PC-3 (cell line): ENCODE data around the gene PTPRN2. TPM values are rescaled to one million over a fixed set of nuclear protein-coding genes. Genes with fewer than 3 reads are reported as not detected.
"Not testable (repeated sequence)": the region's sequence is repeated elsewhere in the genome, so short reads cannot be mapped to it uniquely, and the experiment has no call there.

Source experiments
- ATAC-seq: fragments of 200-7000 bp; cut with Tn5 transposase; 2 replicates; pipeline ENCODE4 v1.9.1; 2020; ENCODE audit warnings: mild to moderate bottlenecking, moderate library complexity
- BruUV-seq: library from RNA; stranded (reverse); fragments of 400-500 nt; replicated peaks from 2 replicates; lab custom pipeline; 2021; lab: Mats Ljungman, UMichigan
- CTCF ChIA-PET: fragments of 300-600 bp; sonication (Branson Sonifier 250); formaldehyde crosslinking; loops from one replicate; lab custom pipeline; 2022; ENCODE audit warnings: antibody characterized with exemption; lab: Charles Lee
- POLR2A ChIA-PET: fragments of 300-600 bp; sonication (Branson Sonifier 250); formaldehyde crosslinking; loops from one replicate; lab custom pipeline; 2022; ENCODE audit warnings: antibody characterized with exemption; ENCODE audit not compliant: unreplicated experiment; lab: Charles Lee
- DNase-seq: peaks from one replicate; pipeline ENCODE4 v3.0.0-alpha.2; 2015
- H2AFZ ChIP-seq: fragments of 300-600 bp; sonication (generic); 2 replicates; pipeline ENCODE4 v1.6.0; 2016; ENCODE audit warnings: antibody characterized with exemption, low read length
- H3F3A ChIP-seq: fragments of 300-600 bp; sonication (generic); one replicate; pipeline ENCODE4 v1.6.0; 2017; ENCODE audit warnings: antibody characterized with exemption, low read length, control low read depth, mild to moderate bottlenecking; ENCODE audit not compliant: unreplicated experiment
- H3K27ac ChIP-seq: fragments of 300-600 bp; sonication (generic); 2 replicates; pipeline ENCODE4 v1.5.1; 2016; ENCODE audit warnings: mild to moderate bottlenecking, low read length
- H3K27me3 ChIP-seq: fragments of 300-600 bp; sonication (generic); 2 replicates; pipeline ENCODE4 v1.6.1; 2016; ENCODE audit warnings: low read length, mixed read lengths
- H3K36me3 ChIP-seq: fragments of 300-600 bp; sonication (generic); 2 replicates; pipeline ENCODE4 v1.6.1; 2016; ENCODE audit warnings: low read depth, mixed run types, low read length, mixed read lengths
- H3K4me1 ChIP-seq: fragments of 300-600 bp; sonication (generic); 2 replicates; pipeline ENCODE4 v1.5.1; 2016; ENCODE audit warnings: low read length; ENCODE audit not compliant: insufficient read depth
- H3K4me2 ChIP-seq: fragments of 300-600 bp; sonication (generic); 2 replicates; pipeline ENCODE4 v1.6.0; 2016; ENCODE audit warnings: low read length
- H3K4me3 ChIP-seq: fragments of 300-600 bp; sonication (generic); 2 replicates; pipeline ENCODE4 v1.5.1; 2016; ENCODE audit warnings: mild to moderate bottlenecking, low read length, mixed read lengths
- H3K79me2 ChIP-seq: fragments of 300-600 bp; sonication (generic); 2 replicates; pipeline ENCODE4 v1.6.1; 2017; ENCODE audit warnings: low read length, mixed read lengths
- H3K9ac ChIP-seq: fragments of 300-600 bp; sonication (generic); 2 replicates; pipeline ENCODE4 v1.6.0; 2016; ENCODE audit warnings: mild to moderate bottlenecking, low read length
- H3K9me2 ChIP-seq: fragments of 300-600 bp; sonication (generic); replicated peaks from 2 replicates; pipeline ENCODE4 v1.6.1; 2016; ENCODE audit warnings: mixed run types, low read length, mixed read lengths
- H3K9me3 ChIP-seq: fragments of 300-600 bp; sonication (generic); 2 replicates; pipeline ENCODE4 v1.6.1; 2016; ENCODE audit warnings: low read length, mixed read lengths
- H4K20me1 ChIP-seq: fragments of 300-600 bp; sonication (generic); 2 replicates; pipeline ENCODE4 v1.6.1; 2016; ENCODE audit warnings: low read length, mixed read lengths
- CTCF ChIP-seq: fragments of 300-600 bp; sonication (generic); conservative IDR thresholded peaks from 2 replicates; pipeline ENCODE4 v1.5.1; 2017; ENCODE audit warnings: antibody characterized with exemption, low read depth, mild to moderate bottlenecking, low read length
- EZH2 ChIP-seq: fragments of 300-600 bp; sonication (generic); IDR thresholded peaks from one replicate; pipeline ENCODE4 v1.6.1; 2017; ENCODE audit warnings: antibody characterized with exemption, mild to moderate bottlenecking, low read length; ENCODE audit not compliant: unreplicated experiment
- EZH2phosphoT487 ChIP-seq: fragments of 300-600 bp; sonication (generic); IDR thresholded peaks from 2 replicates; pipeline ENCODE4 v1.6.1; 2018; ENCODE audit warnings: mild to moderate bottlenecking, antibody characterized with exemption, low read length, borderline replicate concordance
- intact Hi-C: fragments of 100-400 bp; cut with micrococcal nuclease; formaldehyde crosslinking; loops from 2 replicates; pipeline ENCODE4 v1.9.0; 2023
- total RNA-seq: library from RNA; depleted of rRNA; stranded (reverse); fragments of >200 nt; gene quantifications from 2 replicates; pipeline ENCODE4 v1.2.3, GENCODE V29; 2014

PTPRN2 gene
- total RNA-seq, 1 experiment from 2014 or later: 3.2 TPM

GRCh38 chr7:157937406-157937805, 650.2 kb downstream of the PTPRN2 start:
- DNase-seq (no peak), ATAC-seq (no peak)
- POLR2A ChIA-PET: no interaction called here
- Histone ChIP-seq H3K4me1 (no peaks in the 10 kb centered on the region), H3K4me3 (no peak overlapping the region), H3K9ac (no peak overlapping the region), H4K20me1 (no peaks in the 10 kb centered on the region), H3F3A (peaks cover 22% of the 10 kb centered on the region), H3K79me2 (no peaks in the 10 kb centered on the region), H3K9me2 (no peaks in the 10 kb centered on the region), H3K36me3 (no peaks in the 10 kb centered on the region; the same call in 1 of the 2 replicates), H3K27ac (no peak overlapping the region), H3K9me3 (peaks cover 19% of the 10 kb centered on the region), H3K4me2 (no peak overlapping the region), H3K27me3 (no peaks in the 10 kb centered on the region), H2AFZ (no peak overlapping the region)
- CTCF ChIA-PET: no interaction called here
- intact Hi-C loops: no loop called here
- TF ChIP-seq EZH2phosphoT487 (no peak), CTCF (no peak), EZH2 (no peak)
- BruUV-seq: no TSS peak

- TF ChIP-seq CTCF (no peak), EZH2phosphoT487 (no peak), EZH2 (no peak)
- no peaks in the 10 kb centered on the region for H3K27me3 ChIP-seq
- intact Hi-C loops: no loop called here
- CTCF ChIA-PET: no interaction called here
- no TSS peak for BruUV-seq
- no peaks in the 10 kb centered on the region for H3K4me1 ChIP-seq
- POLR2A ChIA-PET: no interaction called here
- H3K27ac ChIP-seq: no peak overlapping the region
- H3K4me3 ChIP-seq: no peak overlapping the region
- no peaks in the 10 kb centered on the region for H3K9me2 ChIP-seq
- no peaks in the 10 kb centered on the region for H4K20me1 ChIP-seq
- H3K79me2 ChIP-seq: no peaks in the 10 kb centered on the region
- no peaks in the 10 kb centered on the region; the same call in 1 of the 2 replicates for H3K36me3 ChIP-seq
- H3K4me2 ChIP-seq: no peak overlapping the region
- H3F3A ChIP-seq: peaks cover 27% of the 10 kb centered on the region
- DNase-seq: no peak
- no peak overlapping the region for H2AFZ ChIP-seq
- H3K9me3 ChIP-seq: peaks cover 23% of the 10 kb centered on the region
- no peak overlapping the region for H3K9ac ChIP-seq
- no peak for ATAC-seq
Measured at GRCh38 chr7:157936976-157937375, 650.6 kb downstream of the PTPRN2 start.

- ATAC-seq, intact Hi-C loops, H3K9ac ChIP-seq, H3K36me3 ChIP-seq, H3K27ac ChIP-seq, H4K20me1 ChIP-seq, H3K79me2 ChIP-seq, H3K9me2 ChIP-seq, H3K4me2 ChIP-seq, H3K27me3 ChIP-seq, H3K4me1 ChIP-seq, POLR2A ChIA-PET, CTCF ChIA-PET, H2AFZ ChIP-seq, BruUV-seq, DNase-seq, H3K4me3 ChIP-seq: not testable (repeated sequence)
- H3K9me3 ChIP-seq: peaks cover 35% of the 10 kb centered on the region
- peaks cover 33% of the 10 kb centered on the region for H3F3A ChIP-seq
Measured at GRCh38 chr7:157935721-157936120, 651.9 kb downstream of the PTPRN2 start.

GRCh38 chr7:157933219-157934155, 654.1 kb downstream of the PTPRN2 start:
- DNase-seq: peak; percentile 12
- peaks cover 39% of the 10 kb centered on the region for H3K9me3 ChIP-seq
- H3K9ac ChIP-seq: not testable (repeated sequence)

More at GRCh38 chr7:157933219-157934155, 654.1 kb downstream of the PTPRN2 start:
- BruUV-seq, H2AFZ ChIP-seq, H3K9me2 ChIP-seq, H4K20me1 ChIP-seq, ATAC-seq, H3K79me2 ChIP-seq, H3K4me2 ChIP-seq, H3K36me3 ChIP-seq, CTCF ChIA-PET, POLR2A ChIA-PET, H3K4me3 ChIP-seq, H3K27me3 ChIP-seq, intact Hi-C loops, H3K4me1 ChIP-seq: not testable (repeated sequence)
- H3K27ac ChIP-seq: peak overlapping the region; percentile 83
- H3F3A ChIP-seq: peaks cover 33% of the 10 kb centered on the region
